ENCODE results near the gene ATP4A.

DNA sequence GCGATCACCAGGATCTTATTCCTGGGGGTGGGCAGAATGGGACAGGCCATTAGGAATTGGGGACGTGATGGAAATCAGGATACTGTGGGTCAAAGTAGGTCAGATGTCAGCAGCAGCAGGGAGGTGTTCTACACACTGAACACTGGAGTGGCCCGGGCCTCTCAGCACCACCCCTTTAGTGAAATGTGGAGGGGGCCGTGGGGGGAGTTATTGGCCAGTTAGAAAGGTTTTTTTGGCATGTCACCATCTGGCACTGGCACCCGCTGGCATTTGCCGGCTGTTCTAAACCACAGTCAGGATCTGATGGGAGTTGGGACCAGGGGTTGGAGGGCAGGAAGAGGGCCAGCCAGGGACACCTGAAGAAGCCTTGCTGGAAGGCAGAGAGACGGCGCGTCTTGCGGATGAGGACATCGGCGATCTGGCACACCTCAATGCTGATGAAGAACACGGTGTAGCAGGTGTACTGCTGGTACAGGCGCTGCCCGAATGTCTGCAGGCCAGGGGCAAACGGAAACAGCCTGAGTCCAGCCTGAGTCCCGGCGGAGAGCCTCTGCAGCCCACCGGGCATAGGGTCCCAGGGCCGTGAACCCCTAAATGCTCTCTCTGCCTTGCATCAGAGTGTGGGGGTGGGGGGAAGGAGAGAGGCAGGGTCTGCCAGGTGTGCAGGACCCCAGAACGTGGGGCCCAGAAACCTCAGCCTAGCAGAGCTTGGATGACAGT is 12.2 kb downstream of the ATP4A start:
- TF ChIP-seq CTCF (IDR thresholded peaks at IDR 0.05 in 4 of 5, conservative IDR thresholded peaks at IDR 0.05 in 1 of 5) (no peak), POLR2A (IDR thresholded peaks at IDR 0.05) (no peak)

All from gastrocnemius medialis (tissue), 4 donors.